Iris pigment epithelial cell (primary cell): ENCODE data around the gene AGPAT4.
A peak's percentile ranks its signal among the peaks of the same experiment; 100 is the strongest.
"Not testable (repeated sequence)": the region's sequence is repeated elsewhere in the genome, so short reads cannot be mapped to it uniquely, and the experiment has no call there.

Experiments
- DNase-seq: peaks from one replicate; pipeline ENCODE4 v3.0.0-alpha.2; 2011; ENCODE audit warnings: low read depth

Gene AGPAT4

DNA sequence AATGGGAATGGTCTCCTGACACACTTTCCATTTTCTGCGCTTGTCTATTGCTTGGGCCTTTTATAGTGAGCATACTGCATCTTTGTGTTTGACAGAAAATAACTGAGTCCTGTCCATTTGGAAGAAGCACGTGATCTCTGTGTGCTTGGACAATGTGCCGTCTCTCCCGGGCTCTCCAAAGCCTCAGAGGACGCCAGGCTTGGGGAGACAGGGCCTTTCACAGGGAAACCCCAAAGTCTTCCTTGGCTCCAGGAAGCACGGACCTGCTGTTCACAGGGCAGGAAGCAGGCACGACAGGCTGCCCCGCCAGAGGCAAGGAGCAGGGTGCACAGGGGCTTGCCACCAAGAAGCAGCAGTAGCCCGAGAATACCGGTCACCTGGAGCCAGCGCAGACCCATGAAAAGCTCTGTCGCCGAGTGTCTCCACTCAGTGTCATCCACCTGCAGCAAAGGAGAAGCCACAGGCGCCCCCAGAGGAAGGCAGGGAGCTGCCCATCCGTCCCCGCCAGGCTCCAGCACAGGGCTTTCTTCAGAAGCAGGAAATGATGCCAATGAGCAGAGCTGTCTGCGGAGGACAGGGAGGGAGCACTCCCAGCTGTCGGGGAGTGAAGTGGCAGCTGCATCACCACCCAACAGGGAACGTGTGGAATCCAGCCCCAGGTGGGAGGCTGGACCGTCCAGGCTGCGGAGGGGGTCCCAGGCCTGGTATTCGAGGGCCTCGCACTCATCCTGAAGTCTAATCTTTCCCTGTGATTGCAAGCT is 135.1 kb downstream of the AGPAT4 start:
- DNase-seq = no peak

DNA sequence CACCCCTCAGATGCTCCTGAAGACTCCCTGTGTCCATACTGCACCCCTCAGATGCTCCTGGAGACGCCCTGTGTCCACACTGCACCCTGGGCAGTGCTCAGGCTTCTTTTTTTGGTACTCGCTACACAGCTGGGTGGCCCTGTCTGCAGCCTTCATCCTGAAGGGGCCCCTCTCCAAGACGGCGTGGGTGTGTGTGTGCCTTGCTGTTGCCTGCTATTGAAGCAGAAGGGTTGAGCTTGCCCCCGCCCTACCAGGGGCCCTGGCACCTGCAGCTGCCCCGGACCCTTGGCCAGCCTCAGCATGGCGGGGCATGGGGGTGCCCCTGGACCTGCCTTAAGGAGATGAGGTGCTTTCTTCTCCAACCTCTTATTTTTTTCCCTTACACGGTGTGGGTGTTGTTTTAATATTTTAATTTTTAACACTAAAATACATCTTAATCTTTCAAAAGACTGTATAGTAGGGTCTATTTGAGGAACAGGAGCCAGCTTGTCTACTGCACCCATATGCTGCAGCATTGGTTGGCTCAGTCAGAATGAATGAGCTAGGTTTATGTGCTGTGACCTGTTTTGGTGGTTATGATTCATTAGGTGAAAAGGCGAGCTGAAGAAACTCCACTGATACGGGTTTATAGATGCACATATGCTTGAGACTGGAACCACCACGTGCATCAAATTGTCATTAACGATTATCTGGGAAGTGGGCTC is 135.9 kb downstream of the AGPAT4 start:
- DNase-seq = peak; percentile 32

DNA sequence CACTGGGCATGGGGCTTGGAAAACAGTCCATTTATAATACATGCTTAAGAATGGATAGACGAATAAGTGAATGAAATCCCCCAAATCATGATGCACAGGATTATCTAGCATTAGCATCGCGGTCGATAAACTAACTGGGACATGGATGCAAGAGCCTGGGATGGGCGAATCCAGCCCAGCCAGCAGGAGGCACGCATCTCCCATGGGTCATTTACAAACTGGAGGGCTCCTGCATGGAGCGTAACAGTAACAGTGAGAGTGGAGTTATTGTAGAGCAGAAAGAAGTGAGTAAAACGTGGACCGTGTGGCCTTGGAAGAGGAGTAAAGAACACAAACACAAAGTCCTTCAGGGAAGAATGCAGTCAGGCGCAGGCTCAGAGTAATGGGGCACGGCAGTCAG is 136.5 kb downstream of the AGPAT4 start:
- DNase-seq = no peak

DNA sequence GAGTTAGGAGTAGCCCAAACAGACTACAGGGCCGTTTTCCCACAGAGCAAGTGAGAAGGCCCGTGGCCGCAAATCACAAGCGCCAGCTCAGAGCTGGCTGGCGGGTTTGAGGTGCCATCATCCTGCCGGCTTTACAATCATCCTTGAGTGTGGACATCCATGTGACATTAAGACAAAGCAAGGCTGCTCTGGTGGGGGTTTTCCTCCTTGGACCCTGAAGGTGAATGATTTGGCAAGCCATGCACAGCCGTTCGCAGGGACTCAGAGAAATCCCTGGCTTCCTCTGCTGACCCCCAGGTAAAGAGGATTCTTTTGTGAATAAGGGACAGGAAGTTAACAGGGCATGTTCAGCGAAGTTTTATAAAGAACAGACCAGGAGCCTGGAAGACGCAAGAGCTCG is 137.2 kb downstream of the AGPAT4 start:
- DNase-seq = no peak

DNA sequence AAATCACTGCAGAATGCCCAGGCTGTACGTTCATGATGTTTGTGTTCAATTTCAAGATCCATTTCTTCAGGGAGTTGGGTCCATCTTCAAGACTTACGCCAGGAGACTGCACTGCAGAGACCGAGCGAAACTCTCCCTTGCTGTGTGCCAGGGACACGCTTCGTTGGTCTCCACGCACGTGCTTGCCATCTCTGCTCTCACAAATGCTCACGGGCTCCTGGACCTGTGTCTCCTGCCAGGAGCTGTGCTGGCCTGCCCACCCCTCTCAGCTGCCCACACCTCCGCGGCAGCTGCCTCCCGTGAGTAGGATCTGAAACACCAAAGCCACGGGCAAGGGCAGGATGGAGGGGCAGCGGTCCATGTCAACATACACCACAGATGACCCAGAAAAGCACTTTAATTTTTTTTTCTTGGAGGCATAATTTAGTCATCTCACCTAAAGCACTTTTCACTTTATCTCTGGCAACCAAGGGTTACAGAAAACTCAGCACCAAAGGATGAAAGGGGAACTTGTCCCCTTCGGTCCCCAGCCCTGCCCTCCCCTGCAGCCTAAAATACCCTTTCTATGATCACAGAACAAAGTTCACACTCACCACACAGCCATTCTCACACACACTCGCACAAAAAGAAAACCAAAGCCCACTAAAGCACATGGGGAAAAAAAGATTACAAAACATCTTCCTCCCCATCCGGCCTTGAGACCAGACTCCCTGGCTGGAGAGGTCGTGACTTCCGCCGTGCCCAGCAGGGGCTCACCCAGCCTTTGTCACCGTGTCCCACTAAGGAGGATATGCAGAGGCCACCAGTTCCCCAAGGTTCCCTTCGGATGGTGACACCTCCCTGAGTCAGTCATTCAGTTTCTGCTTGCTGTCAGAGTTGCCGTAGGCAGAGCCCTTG is 137.9 kb downstream of the AGPAT4 start:
- DNase-seq = no peak

DNA sequence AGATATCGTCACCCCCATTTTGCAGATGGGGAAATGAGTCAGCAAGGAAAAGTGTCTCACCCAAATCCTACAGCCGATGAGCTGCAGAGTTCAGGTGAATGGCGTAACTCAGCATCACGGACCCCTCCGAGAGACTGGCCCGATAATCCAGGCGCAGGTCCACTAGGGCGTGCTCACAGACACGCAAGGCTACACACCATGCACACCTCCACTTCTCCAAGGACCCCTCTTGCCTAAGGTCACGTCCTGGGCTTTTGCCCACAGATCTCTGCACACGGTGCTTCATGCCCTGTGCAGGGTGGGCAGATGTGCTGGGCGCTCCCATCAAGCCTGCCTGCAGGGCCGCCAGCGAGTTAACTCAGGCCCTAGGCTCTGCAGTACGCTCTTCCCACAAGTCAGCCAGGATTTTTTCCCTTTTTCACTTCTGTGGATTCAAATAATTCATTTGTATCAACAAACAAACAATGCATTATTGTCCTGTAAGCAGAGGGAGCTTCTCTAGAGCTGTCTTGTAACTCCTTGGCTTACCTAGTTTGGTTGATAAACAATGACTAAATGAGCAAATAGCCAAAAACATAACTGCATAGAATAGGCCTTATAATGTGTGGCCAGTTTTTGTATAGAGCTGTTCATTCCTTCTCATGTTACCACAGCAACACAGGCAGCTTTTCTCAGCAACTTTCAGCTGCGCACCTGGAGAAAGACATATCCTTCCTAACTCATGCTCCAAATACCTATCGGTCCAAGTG is 139.1 kb downstream of the AGPAT4 start:
- no peak for DNase-seq

DNA sequence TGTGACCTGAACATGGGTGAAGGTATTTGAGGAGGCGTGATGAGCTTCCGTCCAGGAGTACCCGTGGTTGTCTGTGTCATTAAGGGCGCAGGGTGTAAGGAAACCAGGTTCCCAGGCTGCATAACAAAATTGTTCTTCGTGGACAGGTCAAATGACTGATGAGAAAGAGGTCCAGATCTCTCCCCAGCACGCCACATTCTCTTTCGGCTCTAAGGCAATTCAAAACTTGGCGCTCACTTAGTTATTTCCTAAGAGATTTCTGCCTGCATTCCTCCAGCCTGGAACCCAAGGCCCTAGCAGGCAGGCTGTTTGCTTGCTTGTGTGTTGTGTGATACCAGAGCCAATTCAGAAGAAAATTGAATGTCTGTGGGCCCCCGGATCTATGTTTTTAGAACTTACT is 139.9 kb downstream of the AGPAT4 start:
- DNase-seq = peak; percentile 31

DNA sequence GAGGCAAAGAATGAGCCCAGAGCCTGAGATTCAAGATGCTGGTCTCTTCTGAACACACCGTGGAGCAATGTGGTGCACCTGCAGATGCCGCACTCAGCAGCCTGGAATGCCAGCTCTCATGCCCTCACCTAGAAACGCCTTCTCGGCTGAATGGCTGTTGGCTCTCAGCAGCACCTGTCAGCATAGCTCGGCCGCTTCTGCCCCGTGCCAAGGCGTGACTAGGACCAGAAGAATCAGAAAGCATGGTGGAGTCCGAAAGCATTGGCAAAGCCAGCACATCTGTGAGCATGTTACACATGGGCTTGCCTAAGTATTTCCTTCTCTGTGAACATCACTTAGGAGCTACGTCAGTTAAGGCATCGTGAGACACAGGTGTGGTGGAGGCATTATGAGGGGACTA is 141.5 kb downstream of the AGPAT4 start:
- no peak for DNase-seq

DNA sequence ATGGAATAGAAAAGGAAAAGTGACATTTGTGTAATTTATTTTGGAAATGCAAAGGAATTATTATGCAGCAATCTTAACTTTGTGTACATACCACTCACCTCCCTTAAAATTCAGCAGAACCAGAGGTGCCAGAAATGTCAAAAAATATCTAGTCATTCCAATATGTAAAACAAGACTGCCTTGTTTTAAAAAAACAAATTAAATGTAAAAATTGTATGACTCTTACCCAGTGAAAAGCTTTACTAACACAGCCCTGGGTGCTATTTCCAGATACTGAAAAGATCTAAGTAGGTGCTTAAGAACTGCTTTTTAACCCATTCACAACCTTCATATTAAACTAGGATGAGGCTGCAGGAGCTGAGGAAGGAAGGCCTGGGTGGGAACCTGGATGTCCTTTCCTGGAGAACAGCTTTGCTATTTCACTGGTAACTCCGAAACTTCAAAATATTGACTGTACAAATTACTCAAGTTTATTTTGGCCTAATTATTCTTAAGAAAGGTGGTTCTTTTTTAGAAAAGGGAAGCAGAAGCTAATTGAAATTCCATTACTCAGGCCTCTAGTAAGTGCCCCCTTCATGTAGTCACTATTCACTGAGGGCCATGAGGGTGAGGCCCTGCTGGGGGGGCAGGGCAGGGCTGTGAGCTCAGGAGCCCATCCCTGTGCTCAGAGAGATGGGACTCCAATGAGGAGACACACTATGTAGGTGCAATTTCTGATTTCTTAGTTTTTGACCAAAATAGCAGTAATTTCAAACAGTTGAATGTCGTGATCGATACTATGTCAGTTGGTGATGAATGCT is 142.7 kb downstream of the AGPAT4 start:
- DNase-seq = no peak

DNA sequence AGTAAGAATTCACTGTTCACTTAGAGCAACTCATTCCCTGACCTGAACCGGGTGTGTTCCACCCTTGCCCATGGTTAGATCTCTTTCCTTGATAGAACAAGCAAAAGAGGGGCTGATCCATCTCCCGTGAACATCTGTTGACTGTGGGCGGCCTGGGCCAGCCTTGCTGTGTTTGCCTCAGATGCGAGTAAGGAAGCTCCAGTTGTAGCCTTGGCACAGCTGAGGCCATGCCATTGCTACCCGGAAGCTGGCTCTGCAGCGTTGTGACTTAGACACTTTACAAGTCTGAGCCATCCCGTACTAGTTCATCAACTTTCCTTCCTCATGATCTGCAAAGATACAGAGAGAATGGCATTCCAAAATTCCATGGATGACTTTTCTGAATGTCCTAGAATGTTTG is 143.3 kb downstream of the AGPAT4 start:
- no peak for DNase-seq

DNA sequence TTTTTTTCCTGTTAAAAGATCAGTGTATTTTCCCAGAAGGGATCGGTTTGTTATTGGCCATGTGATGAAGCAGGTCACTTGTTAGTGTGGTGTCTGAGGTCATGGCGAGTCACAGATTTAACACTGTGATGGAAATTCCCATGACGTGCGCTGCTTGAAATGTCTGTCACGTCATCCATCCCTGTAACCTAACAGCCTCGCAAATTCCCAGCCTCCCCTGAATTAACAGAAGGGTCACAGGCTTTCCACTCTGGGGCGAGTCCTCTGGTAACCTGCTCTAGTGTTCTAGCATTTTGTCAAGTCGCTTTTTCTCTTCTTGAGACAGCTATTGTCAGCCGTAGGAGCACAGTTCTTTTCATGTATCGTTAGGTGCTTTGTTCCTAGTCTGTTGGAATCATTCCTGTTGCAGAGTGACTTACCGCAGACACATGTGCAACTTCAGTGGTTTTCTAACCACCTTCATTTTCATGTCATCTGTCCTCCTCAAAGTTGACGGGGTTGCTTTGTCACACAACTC is 145.1 kb downstream of the AGPAT4 start:
- peak; percentile 83 for DNase-seq

DNA sequence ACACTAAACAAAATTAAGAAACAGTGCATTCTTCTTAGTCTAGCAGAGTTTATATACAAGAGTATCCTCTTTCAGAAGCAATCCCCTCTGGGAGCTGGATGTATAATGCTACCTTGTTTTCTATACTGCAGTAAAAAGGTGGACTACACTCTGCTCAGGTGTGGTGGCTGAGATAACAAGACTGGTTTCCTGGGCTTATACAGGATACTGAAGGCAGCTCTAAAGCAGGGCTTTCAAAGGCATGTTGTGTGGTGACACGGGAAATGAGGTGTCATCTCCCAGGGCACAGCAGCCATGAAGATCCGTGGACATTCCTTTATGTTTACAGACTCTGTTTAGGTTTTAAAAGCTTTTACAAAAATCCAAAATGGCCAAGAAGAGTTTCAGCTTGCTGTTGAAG is 145.6 kb downstream of the AGPAT4 start:
- no peak for DNase-seq

DNA sequence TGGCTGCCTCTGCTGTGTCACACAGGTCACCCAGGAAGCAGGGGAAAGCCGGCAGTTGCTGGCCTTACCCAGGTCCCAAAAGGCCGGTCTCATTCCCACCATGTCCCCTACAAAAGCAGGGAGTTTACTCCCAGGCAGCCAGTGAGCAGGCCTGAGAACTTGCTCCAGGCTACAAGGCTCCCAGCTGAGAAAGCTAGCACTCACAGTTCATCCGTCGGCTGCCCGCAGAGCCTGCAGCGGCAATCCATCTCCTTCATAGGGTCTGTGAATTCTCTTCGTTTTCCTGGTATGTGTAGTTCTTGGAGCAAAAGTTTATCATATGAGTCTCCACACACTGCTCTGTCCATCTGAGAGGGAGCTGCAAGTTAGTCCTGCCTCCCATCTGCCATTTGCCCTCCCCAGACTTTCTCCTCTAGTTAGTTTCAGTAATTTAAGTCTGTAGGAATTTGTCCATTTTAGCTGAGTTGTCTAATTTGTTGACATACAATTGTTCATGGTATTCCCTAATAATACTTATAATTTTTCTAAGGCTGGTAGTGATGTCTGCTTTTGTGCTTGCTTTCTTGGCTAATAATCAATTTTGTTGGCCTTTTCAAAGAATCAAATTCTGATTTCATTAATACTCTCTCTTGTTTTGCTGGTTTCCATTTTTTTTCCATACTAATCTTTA is 146.7 kb downstream of the AGPAT4 start:
- DNase-seq = no peak

DNA sequence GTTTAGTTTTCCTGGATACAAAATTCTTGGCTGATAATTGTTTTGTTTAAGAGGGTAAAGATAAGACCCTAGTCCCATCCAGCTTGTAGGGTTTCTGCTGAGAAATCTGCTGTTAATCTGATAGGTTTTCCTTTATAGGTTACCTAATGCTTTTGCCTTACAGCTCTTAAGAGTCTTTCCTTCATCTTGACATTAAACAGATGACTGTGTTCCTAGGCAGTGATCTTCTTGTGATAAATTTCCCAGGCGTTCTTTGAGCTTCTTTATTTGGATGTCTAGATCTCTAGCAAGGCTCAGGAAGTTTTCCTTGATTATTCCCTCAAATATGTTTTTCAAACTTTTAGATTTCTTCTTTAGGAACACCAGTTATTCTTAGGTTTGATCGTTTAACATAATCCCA is 148.3 kb downstream of the AGPAT4 start:
- DNase-seq = no peak

DNA sequence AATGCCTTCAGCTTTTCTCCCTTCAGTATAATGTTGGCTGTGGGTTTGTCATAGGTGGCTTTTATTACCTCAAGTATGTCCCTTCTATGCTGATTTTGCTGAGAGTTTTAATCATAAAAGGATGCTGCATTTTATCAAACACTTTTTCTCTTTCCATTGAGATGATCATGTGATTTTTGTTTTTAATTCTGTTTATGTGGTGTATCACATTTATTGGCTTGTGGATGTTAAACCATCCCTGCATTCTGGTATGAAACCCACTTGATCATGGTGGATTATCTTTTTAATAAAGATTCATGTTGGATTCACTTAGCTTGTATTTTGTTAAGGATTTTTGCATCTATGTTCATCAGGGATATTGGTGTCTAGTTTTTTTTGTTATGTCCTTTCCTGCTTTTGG is 150.5 kb downstream of the AGPAT4 start:
- not testable (repeated sequence) for DNase-seq

DNA sequence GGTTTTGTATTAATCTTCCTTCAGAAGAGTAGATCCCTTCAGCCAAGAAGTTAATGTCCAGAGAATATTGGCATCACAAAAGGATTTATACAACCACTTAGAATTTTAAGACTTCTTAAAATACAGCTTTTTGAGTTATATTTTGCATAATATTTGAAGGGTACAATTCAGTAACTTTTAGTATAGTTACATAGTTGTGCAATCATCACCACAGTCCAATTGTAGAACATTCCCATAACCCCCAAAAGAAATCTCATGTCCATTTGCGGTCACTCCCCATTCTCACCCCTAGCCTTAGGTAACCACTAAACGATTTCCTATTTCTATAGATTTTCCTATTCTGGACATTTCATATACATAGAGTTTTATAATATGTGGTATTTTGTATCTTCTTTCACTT is 155.9 kb downstream of the AGPAT4 start:
- no peak for DNase-seq

DNA sequence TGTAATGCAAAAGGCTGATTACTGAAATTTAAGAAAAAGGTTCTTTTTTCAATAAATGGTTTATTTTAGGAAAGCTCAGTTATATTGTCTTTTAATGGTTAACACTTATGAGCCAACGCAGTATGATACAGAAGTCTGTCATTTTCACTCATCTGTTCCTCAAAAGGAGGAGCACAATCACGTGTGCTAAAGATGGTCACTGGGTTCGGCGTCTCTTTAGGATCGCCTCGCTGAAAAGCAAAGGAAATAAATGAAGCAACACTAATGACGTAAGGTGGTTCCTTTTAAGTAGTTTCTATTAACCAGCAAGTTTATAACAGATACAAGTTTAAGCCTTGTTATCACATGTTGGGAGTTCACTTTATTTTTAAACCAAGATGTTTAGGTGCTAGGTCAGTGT is 156.6 kb downstream of the AGPAT4 start:
- no peak for DNase-seq

DNA sequence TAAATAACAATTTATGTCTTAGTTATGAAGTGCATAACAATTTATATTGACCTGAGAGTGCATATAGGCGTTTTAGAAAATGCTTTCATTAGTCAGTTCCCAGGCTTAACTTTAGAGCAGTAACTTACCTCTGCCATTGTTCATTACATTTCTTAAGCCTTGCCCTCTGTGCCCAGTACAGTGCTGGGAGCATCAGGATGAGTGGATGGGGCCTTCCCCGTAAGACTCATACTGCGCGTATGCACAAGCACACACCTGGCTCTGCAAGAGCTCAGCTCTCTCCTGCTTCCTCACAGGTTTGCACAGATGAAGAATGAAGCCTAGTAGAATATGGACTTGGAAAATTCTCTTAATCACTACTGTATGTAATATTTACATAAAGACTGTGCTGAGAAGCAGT is 157.3 kb downstream of the AGPAT4 start:
- no peak for DNase-seq

DNA sequence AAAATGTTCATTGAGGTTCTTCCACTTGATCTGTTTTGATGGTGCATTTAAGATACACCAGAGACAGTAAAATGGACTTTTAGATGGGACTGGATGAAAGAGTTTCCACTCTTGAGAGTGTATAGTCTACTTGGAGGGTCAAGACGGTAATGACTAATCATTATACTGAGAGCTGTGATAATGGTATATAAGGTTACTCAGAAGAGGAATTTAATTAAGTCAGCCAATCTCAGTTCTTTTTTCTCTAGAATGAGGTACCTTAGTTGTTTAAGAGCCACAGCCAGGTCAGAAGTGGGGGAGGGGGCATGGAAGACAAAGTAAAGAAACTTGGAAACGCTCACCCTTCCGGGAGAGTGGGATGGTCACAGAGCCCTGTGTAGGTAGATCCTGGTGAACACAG is 158.4 kb downstream of the AGPAT4 start:
- no peak for DNase-seq

DNA sequence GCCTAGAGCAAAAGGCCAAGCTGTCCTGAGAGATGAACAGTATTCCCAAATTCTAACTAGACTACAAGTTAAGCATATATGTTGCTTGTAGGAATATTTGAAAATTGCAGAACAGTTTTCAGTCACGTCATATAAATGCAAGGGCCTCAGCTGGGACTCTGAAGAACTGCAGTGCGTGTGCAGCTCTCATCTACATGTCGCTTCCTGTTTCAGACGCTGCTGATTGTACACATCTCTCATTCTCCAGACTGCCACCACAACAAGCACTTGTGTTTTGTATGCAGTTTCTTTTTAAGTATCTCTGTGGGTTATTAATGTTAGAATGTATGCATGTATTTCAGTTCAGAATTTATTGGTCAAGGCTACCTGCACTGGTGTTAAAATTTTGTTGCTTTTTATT is 162.6 kb downstream of the AGPAT4 start:
- DNase-seq = no peak
